D721Med (cell line): ENCODE results near the gene IRX3.
"Not testable (repeated sequence)": the region's sequence is repeated elsewhere in the genome, so short reads cannot be mapped to it uniquely, and the experiment has no call there.

Experiments
- DNase-seq: peaks from one replicate; pipeline ENCODE4 v3.0.0; 2011; ENCODE audit warnings: low spot score; ENCODE audit not compliant: insufficient read length
- FAIRE-seq: peaks from 2 replicates; lab custom pipeline; 2011; peaks lifted over from hg19 to GRCh38; lab: Jason Lieb, UNC
- TF ChIP-seq, protein P1 (sequence below): IDR thresholded peaks from 2 replicates; pipeline ENCODE4 v1.5.1; 2012; ENCODE audit warnings: mild to moderate bottlenecking, control low read depth; ENCODE audit not compliant: insufficient read depth; ENCODE audit errors: missing control alignments

IRX3 gene

DNA sequence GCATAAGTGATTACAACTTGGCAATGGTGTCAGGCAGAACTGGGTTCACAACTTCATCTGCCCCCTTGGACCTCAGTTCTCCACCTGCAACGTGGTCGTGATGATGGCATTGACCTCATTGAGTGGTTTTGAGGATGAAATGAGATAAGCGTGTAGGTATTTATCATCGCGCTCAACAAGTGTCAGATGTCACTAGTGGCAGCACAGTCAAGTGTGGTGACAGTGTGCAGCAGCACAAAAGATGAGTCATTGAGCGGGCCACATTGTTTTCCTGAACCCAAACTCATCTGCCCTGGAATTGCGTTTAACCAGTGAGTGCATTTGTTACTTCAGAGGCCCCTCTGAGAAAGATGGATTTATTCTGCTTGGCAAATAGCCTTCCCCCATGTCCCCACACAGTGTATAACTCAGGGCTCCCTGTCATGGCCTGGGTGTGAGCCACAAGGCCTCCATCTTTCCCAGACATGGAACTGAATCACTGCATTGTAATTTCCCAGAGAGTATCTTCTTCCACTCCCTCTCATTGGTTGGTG is 20.9 kb downstream of the IRX3 start:
- FAIRE-seq: no peak
- TF ChIP-seq, protein P1, sequence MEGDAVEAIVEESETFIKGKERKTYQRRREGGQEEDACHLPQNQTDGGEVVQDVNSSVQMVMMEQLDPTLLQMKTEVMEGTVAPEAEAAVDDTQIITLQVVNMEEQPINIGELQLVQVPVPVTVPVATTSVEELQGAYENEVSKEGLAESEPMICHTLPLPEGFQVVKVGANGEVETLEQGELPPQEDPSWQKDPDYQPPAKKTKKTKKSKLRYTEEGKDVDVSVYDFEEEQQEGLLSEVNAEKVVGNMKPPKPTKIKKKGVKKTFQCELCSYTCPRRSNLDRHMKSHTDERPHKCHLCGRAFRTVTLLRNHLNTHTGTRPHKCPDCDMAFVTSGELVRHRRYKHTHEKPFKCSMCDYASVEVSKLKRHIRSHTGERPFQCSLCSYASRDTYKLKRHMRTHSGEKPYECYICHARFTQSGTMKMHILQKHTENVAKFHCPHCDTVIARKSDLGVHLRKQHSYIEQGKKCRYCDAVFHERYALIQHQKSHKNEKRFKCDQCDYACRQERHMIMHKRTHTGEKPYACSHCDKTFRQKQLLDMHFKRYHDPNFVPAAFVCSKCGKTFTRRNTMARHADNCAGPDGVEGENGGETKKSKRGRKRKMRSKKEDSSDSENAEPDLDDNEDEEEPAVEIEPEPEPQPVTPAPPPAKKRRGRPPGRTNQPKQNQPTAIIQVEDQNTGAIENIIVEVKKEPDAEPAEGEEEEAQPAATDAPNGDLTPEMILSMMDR: no peak
- no peak for DNase-seq

DNA sequence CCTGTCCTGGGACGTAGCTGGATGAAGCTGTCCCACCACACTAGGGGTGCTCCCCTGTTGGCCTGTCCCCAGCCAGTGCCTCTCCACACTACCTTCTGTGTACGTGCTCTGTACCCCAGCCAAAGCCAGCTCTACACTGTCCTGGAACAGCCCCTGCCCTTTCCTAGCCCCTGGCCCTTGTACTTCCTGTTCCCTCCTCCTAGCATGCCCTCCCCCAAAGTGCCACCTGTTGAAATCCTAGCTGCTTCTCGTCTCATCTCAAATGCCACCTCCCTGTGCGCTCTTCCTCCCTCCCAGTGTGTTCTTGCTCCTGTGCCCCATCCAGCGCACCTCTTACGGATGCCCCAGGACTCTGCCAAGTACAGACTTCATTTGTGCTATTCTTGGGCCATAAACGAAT is 33.5 kb downstream of the IRX3 start:
- TF ChIP-seq, protein P1: no peak
- DNase-seq (no peak), FAIRE-seq (no peak)

- TF ChIP-seq, protein P1: no peak
- DNase-seq: no peak
- no peak for FAIRE-seq
Measured at GRCh38 chr16:54248863-54249710, 37.5 kb downstream of the IRX3 start.

GRCh38 chr16:54247705-54248104 is 38.9 kb downstream of the IRX3 start:
- not testable (repeated sequence) for DNase-seq

GRCh38 chr16:54246454-54246821 is 40.1 kb downstream of the IRX3 start:
- FAIRE-seq (no peak), DNase-seq (no peak)
- TF ChIP-seq, protein P1: no peak

More at GRCh38 chr16:54247705-54248104, 38.9 kb downstream of the IRX3 start:
- FAIRE-seq: not testable (repeated sequence)

DNA sequence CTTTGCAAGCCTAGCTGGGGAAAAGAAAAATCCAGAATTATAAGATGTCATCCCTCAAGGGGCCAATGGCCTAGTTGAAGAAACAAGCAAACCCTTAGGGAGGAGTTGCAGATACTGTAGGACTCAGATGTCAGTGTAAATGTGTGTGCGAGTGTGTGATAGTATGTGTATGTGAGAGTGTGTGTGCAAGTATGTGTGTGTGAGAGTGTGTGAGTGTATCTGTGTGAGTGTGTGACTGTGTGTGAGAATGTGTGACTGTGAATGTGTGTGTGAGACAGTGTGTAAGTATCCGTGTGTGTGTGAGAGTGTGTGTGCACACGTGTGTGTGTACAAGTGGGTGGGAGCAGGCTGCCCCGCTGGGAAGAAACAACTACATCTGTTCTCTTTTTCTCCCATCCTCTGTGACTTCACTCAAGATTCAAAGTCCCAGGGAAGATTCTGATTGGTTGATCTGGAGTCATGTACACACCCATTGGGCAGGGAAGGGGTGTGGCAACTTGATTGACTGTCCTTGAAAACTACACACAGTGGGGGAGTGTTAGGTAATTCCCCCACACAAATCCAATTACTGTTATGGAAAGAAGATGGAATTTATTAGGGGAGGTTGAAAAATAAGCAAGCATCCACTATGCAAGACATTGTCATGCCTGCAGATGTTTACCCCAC is 40.7 kb downstream of the IRX3 start:
- no peak for DNase-seq
- no peak for FAIRE-seq
- TF ChIP-seq, protein P1: no peak

DNA sequence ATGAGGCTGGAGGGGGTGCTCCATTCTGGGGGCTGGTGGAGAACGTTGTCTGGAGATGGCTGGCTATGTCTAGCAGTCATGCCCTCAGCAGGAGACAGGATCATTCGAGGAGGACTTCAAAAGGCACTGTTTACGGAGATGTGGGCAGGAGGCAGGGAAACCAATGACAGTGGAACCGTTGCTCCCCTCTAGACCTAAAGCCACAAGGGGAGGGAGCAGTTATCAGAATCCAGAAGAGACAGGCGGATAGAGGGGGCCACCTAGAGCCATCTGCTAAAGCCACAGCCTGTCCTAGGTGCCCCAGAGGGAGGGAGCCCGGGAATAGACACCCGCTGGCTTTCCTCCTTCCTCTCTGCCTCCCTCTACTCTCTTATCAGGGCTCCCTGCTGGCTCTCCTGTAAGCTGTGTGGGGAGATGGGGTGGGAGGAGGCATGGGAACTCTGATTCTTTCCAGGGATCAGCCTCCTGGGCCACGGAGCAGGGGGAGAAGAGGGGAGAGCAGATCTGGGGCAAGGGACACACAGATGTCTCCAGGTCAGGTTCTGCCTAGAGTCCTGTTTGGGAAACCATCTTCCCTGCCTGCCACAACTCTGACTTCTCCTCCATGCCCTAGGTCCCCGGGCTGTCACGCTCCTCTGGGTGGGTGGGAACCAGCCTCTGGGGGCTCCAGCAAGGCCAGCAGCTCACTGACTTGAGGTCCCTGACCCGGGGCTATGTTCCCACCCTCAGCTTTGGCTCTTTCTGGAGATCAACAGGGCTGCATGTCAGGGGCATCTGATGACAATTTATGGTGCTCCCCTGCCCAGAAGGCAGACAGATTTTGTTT is 42.3 kb downstream of the IRX3 start:
- FAIRE-seq (no peak), DNase-seq (no peak)
- TF ChIP-seq, protein P1: no peak
